Non-pigmented ciliary epithelial cell (primary cell): ENCODE measurements around the gene THAP5.
A peak's percentile ranks its signal among the peaks of the same experiment; 100 is the strongest.

Experiments used
- DNase-seq: peaks from one replicate; pipeline ENCODE4 v3.0.0-alpha.2; 2010; ENCODE audit warnings: low read depth

Gene THAP5

DNA sequence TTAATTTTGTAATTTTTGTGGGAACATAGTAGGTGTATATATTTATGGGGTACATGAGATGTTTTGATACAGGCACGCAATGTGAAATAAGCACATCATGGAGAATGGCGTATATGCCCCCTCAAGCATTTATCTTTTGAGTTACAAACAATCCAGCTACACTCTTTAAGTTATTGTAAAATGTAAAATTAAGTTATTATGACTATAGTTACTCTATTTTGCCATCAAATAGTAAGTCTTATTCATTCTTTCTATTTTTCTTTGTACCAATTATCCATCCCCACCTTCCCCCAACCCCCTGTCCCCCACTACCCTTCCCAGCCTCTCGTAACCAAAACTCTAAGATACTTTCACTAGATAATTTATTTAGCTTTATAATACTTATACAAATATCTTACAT is 35.8 kb downstream of the THAP5 start:
- no peak for DNase-seq

DNA sequence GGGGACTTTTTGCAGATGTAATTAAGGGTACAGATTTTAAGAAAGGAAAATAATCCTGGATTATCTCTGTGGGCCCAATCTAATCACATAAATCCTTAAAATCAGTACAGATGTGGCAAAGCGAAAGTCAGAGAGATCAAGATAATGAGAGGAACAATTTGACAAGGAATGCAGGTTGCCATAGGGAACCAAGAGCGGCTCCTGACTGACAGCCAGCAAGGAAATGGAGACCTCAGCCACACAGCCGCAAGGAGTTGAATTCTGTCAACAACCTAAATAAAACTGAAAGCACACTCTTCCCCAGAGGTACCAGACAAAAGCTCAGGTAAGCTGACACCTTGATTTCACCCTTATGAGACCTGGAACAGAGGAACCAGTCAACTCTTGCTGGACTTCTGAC is 40.2 kb downstream of the THAP5 start:
- DNase-seq, result no peak

DNA sequence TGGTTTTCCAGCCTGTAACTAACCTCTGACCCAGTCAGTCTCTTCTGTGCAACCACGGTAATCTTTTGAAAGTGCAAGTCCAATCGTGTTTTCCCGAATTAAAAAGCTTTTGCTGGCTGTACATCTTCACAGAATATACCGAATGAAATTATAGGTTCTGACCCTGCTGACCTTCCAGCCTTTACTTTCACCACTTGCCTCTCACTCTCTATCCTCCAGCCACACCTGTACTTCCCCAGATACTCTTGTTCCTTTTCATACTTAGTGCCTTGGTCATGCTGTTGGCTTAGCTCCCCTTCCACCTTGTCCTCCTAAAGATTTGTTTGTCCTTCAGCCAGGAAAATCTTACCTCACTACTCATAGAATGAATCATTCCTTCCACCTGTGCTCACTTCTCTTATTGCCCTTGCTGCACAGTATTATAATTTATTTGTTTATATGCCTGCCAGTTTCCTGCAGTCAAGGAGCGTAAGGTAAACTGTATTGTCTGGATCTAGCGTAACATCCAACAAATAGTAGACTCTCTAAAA is 41.3 kb downstream of the THAP5 start:
- no peak for DNase-seq

DNA sequence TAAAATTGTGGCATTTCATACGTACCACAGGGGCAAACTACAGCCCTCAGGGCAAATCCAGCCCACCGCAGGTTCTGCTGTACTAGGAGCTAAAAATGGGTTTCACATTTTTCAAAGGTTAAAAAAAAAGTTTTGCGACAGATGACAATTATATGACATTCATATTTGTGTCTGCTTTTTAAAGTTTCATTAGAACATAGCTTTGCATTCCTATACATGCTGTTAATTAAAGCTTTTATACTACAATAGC is 42.8 kb downstream of the THAP5 start:
- no peak for DNase-seq

DNA sequence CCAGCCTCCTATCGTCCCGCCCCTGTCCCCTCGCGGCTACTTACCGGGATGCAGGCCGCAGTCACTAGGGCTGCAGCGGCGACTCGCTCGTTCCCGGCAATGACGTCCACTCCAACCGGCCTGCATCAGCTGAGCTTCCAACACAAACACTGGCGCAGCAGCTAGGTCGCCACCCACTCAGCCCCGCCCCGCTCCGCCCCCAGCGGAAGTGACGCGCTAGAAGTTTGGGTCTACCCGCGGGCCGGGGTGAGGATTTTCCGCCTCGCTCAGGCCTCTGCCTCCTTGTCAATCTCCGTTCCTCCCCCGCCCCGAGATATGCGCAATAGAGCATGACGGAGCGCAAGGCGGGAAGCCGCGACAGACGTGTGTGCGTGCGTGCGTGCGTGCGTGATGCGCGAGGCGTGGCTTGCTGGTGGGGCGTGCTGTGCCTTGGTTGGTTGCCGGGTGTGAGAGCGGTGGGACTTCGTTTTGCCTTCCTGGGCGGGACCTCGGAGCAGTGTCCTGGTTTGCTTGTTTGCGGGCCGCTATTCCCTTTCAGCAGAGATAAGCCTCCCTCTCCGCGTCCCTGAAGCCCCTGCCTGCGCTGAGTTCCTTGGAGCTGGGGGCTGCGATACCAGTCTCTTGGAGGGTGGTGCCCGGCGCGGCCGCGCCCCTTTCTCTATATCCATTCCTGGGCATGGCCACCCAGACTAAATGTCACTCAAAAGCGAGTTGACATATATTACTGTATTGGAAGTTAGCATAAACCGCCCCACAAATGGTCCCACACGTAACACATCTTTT is 43.3 kb downstream of the THAP5 start, which contains the start of gene PNPLA8:
TSS of gene PNPLA8 (minus strand) at position 151 of the 783 bp plus-strand sequence. CDS start 10,644 bp downstream, outside the sequence.
- DNase-seq, result peak; percentile 98

DNA sequence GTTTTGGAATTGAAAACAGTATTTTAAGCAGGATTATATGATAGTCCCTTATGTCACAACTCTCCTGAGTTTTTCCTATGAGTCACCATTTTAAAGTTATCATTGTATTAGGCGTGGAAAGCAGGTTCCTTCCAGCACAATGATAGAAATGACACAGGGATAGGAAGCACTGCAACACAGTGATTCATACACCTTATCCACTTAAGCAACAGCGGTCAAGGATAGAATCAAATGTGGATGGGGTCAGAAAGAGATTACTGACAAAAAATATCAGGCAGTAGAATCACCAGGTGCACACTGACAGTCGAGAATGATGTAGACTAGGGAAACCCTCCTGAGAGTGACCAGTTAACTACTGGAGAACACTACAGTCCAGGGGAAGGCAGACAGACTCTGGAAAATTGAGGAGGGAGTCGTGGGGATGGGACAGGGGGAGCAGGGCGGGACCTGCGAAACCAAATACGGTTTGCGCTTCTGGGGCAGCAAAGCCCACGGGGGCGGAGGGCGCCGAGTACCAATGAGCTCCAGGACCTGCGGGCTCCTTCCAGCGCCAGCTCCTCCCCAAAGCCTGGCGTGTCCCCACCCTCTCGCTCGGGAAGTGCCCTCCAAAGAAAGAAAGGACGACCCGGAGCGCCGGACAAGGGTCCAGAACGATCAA is 44.0 kb downstream of the THAP5 start:
- peak; percentile 27 for DNase-seq

DNA sequence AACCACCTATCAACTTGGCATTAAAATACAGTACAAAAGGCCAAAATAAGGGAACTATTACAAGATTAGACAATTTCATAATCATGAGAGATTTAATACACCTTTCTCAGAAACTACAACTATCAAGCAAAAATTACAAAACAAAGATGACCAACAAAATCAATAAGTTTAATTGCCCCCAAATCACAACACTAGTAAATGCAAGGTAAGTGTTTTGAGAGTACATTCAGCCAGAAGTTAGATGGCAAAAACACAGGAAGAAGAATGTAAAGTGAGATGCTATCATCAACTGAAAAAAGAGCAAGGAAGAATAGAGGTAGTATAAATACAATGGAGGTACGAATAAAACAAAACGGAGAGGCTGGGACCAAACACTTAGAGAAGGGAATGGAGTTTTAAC is 46.7 kb downstream of the THAP5 start:
- DNase-seq, result no peak

DNA sequence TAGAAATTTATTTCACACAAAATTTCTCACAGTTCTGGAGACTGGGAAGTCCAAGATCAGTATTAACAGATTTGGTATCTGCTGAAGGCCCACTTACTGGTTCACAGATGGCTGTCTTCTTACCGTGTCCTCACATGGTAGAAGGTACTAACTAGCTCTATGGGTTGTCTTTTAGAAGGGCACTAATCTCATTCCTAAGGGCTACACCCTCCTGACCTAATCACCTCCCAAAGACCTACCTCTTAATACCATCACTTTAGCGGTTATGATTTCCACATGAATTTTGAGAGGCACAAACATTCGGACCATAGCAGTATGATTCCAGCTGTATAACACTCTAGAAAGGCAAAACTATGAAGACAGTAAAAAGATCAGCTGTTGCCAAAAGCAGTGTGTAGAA is 51.6 kb downstream of the THAP5 start:
- no peak for DNase-seq

DNA sequence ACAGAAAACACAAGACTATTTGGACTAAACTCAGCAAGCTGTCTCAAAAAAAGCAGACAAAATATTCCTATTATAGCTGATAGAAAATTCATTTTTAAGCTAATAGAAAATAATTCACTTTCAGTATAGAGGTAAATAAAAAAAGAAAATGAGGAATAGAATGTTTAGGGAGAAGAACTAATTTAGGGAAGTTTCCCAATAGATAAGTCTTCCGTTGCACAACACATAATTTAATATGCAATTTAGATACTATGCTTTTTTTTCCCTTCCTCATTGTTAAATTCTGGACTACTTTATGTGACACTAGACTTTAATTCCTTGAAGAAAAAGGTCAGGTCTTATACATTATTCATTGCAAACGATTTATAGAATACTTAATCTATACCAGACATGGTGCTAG is 53.9 kb downstream of the THAP5 start:
- DNase-seq, result no peak

DNA sequence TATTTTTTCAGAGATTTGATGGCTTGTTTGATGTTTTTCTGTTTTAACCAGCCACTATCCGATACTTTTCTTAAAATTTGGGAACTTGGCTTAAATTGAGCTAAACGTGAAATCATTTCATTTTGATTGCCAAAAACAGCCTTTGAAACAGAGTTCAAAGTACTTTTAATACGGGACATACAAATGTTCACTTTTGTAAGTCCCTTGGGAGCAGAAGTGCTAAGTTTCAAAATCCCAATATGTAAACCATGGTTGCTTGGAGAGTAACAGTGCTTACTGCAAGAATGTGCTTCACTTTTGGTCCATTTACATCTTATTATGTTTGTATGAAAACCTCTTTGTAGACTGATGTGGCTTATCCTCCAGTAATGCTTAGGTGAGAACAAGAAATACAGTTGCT is 54.5 kb downstream of the THAP5 start:
- no peak for DNase-seq
